Natural killer cell (primary cell): ENCODE results near the gene SMARCA2. TPM values are rescaled to one million over a fixed set of nuclear protein-coding genes. Genes with fewer than 3 reads are reported as not detected.

Source experiments
- ATAC-seq, 3 donors: fragments of 150-1000 bp in 2 of 3; fragments of 200-7000 bp in 1 of 3; cut with Tn5 transposase; 1 replicate in 1 of 3; 2 replicates in 2 of 3; pipeline ENCODE4 v1.10.0; 2021; ENCODE audit warnings: mild to moderate bottlenecking in 2 of 3, moderate library complexity in 2 of 3
- DNase-seq, 2 donors: peaks; one replicate each; pipeline versions ENCODE4 v3.0.0 to v3.0.0-alpha.2; 2013 to 2021; ENCODE audit warnings: mixed read lengths in 1 of 2
- H3K27ac ChIP-seq: one replicate; pipeline ENCODE4 v1.5.1; 2013; ENCODE audit warnings: mild to moderate bottlenecking, low read length
- H3K27me3 ChIP-seq: one replicate; pipeline ENCODE4 v1.6.1; 2013; ENCODE audit warnings: low read length; ENCODE audit not compliant: control insufficient read depth, insufficient read depth
- H3K36me3 ChIP-seq: one replicate; pipeline ENCODE4 v1.6.1; 2013; ENCODE audit warnings: low read length; ENCODE audit not compliant: control insufficient read depth, insufficient read depth
- H3K4me1 ChIP-seq: one replicate; pipeline ENCODE4 v1.6.1; 2013; ENCODE audit warnings: low read length; ENCODE audit not compliant: control insufficient read depth, insufficient read depth
- H3K4me3 ChIP-seq: one replicate; pipeline ENCODE4 v1.5.1; 2013; ENCODE audit warnings: low read length
- H3K9me3 ChIP-seq: one replicate; pipeline ENCODE4 v1.6.1; 2013; ENCODE audit warnings: low read length; ENCODE audit not compliant: control insufficient read depth, insufficient read depth
- H3K27ac Mint-ChIP-seq, 2 donors: one replicate each; pipeline ENCODE4 v1.8.0; 2022; ENCODE audit warnings: mild to moderate bottlenecking in 2 of 2, mixed read lengths in 2 of 2, moderate library complexity in 1 of 2
- H3K27me3 Mint-ChIP-seq, 2 donors: one replicate each; pipeline ENCODE4 v1.8.0; 2022; ENCODE audit warnings: low read depth in 2 of 2, mixed read lengths in 2 of 2
- H3K36me3 Mint-ChIP-seq: one replicate; pipeline ENCODE4 v1.8.0; 2022; ENCODE audit warnings: mixed read lengths
- H3K4me1 Mint-ChIP-seq, 2 donors: one replicate each; pipeline ENCODE4 v1.8.0; 2022; ENCODE audit warnings: mixed read lengths in 2 of 2
- H3K4me3 Mint-ChIP-seq: one replicate; pipeline ENCODE4 v1.8.0; 2022; ENCODE audit warnings: mild to moderate bottlenecking, moderate library complexity, mixed read lengths
- H3K9me3 Mint-ChIP-seq, 2 donors: one replicate each; pipeline ENCODE4 v1.8.0; 2022; ENCODE audit warnings: mixed read lengths in 2 of 2
- WGBS: methylation state at CpG from one replicate; pipeline ENCODE4 v1.1.7; 2013; ENCODE audit warnings: missing lambda C conversion rate; ENCODE audit not compliant: insufficient coverage; 5-methylcytosine and 5-hydroxymethylcytosine counted together
- intact Hi-C: fragments of 100-400 bp; cut with micrococcal nuclease; formaldehyde crosslinking; loops from one replicate; pipeline ENCODE4 v1.14.2; 2022
- total RNA-seq, 4 donors: library from RNA; stranded (reverse); fragments of 120-200 nt in 1 of 4; gene quantifications; one replicate each; pipeline versions ENCODE4 v1.2.3 to v1.2.4, GENCODE V29; 2013 to 2022
- TF ChIP-seq, protein P1 (sequence below): fragments of 200-600 bp; IDR thresholded peaks from one replicate; pipeline ENCODE4 v1.8.0; 2022; ENCODE audit warnings: antibody characterized with exemption

Gene SMARCA2
- total RNA-seq, 3 donors from 2014 or later (not counting 1 experiment from before 2014, with no cell fraction given): 303 to 324 (median 308) TPM

DNA sequence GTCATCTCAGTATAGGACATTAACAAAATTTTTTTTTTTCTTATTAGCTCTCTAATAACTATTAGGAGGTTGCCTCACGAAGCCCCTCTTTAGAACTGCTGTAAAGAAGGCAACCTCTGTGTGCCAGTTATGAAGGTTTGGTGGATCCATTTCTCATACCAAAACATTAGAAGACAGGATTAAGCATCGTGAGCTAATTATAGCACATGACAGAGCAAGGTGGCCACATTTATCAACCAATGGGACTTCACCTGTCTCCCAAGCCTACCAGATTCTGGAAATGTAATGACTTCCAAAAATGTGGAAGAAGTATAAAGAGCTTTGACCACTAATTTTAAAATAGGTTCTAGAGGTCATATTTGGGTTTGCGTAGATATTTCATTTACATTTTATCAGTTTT, 107.2 kb downstream of the SMARCA2 start:
- H3K4me3 Mint-ChIP-seq: no peak overlapping the region
- intact Hi-C loops: no loop called here
- Histone ChIP-seq H3K4me1 (peaks cover 10% of the 10 kb centered on the region), H3K27me3 (no peaks in the 10 kb centered on the region), H3K9me3 (no peaks in the 10 kb centered on the region), H3K27ac (no peak overlapping the region), H3K36me3 (peaks cover 78% of the 10 kb centered on the region), H3K4me3 (no peak overlapping the region)
- no peaks in the 10 kb centered on the region for H3K9me3 Mint-ChIP-seq
- DNase-seq (no peak), ATAC-seq (no peak)
- H3K36me3 Mint-ChIP-seq: peaks cover 22% of the 10 kb centered on the region
- no peaks in the 10 kb centered on the region for H3K27me3 Mint-ChIP-seq
- H3K4me1 Mint-ChIP-seq: peaks cover 31 to 38% of the 10 kb centered on the region in 2 donors
- TF ChIP-seq, protein P1, sequence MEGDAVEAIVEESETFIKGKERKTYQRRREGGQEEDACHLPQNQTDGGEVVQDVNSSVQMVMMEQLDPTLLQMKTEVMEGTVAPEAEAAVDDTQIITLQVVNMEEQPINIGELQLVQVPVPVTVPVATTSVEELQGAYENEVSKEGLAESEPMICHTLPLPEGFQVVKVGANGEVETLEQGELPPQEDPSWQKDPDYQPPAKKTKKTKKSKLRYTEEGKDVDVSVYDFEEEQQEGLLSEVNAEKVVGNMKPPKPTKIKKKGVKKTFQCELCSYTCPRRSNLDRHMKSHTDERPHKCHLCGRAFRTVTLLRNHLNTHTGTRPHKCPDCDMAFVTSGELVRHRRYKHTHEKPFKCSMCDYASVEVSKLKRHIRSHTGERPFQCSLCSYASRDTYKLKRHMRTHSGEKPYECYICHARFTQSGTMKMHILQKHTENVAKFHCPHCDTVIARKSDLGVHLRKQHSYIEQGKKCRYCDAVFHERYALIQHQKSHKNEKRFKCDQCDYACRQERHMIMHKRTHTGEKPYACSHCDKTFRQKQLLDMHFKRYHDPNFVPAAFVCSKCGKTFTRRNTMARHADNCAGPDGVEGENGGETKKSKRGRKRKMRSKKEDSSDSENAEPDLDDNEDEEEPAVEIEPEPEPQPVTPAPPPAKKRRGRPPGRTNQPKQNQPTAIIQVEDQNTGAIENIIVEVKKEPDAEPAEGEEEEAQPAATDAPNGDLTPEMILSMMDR: no peak
- peak overlapping the region in 1 of 2 donors; percentile 77 for H3K27ac Mint-ChIP-seq
- WGBS: 100% methylated on average over 1 of the region's 3 CpGs

DNA sequence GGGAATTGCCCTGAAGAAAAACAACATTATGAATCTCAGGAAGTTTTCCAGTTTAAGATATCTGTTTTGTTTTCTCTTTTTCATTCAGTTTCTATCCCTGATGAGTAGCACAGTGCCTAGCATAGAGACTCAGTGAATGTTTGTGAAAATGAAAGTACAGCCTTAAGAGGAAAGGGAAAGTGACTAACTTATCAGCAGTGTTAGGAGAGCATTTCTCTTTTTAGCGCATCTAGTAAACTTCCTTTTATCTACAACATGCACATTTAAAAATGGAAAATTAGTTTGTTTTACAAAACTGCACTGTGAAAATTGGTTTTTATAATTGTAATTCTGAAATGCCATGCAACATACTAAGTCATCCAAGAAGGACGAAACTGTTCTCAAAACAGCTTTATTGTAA, 110.8 kb downstream of the SMARCA2 start:
- peak overlapping the region; percentile 77 to 78 for H3K27ac Mint-ChIP-seq
- no peaks in the 10 kb centered on the region for H3K9me3 Mint-ChIP-seq
- H3K4me3 Mint-ChIP-seq: peak overlapping the region; percentile 61
- H3K36me3 Mint-ChIP-seq: peaks cover 22% of the 10 kb centered on the region
- WGBS: 95% methylated on average over 1 of the region's 2 CpGs
- Histone ChIP-seq H3K4me3 (no peak overlapping the region), H3K4me1 (peaks cover 10% of the 10 kb centered on the region), H3K27me3 (no peaks in the 10 kb centered on the region), H3K9me3 (no peaks in the 10 kb centered on the region), H3K27ac (no peak overlapping the region), H3K36me3 (peaks cover 66% of the 10 kb centered on the region)
- H3K4me1 Mint-ChIP-seq: peaks cover 57 to 61% of the 10 kb centered on the region in 2 donors
- ATAC-seq (peak; percentile 88 to 96 (median 93)), DNase-seq (peak in 1 of 2 donors; percentile 21)
- TF ChIP-seq, protein P1: no peak
- intact Hi-C loops: no loop called here
- no peaks in the 10 kb centered on the region for H3K27me3 Mint-ChIP-seq

DNA sequence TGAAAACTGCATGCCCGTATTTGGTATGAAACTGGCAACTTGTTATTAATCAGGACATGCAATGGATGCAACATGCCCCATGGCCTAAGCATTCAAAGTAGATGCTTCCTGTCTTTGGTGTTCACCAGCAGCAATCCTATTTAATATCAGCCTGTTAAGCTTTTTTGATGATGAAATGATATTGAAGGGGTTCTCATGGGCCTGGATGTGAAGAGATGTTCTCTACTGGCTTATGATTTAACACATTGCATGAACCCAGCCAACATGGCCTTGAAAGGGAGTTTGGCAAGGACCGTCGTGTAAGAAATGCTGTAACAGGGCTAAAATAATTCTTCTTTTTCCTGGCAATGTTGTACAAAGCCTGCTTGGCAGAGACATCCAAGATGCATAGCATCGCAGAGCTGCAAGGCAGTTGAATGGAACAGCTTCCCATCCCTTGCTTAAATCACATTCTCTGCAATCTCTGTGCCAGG, 111.2 kb downstream of the SMARCA2 start:
- Histone ChIP-seq H3K27me3 (no peaks in the 10 kb centered on the region), H3K4me1 (peaks cover 10% of the 10 kb centered on the region), H3K4me3 (no peak overlapping the region), H3K36me3 (peaks cover 66% of the 10 kb centered on the region), H3K27ac (no peak overlapping the region), H3K9me3 (no peaks in the 10 kb centered on the region)
- TF ChIP-seq, protein P1: no peak
- H3K36me3 Mint-ChIP-seq: peaks cover 22% of the 10 kb centered on the region
- no peaks in the 10 kb centered on the region for H3K27me3 Mint-ChIP-seq
- ATAC-seq (no peak), DNase-seq (no peak)
- peaks cover 62 to 65% of the 10 kb centered on the region in 2 donors for H3K4me1 Mint-ChIP-seq
- H3K4me3 Mint-ChIP-seq: peak overlapping the region; percentile 61
- intact Hi-C loops: no loop called here
- H3K9me3 Mint-ChIP-seq: no peaks in the 10 kb centered on the region
- H3K27ac Mint-ChIP-seq: peak overlapping the region; percentile 77 to 78
- 95% methylated on average over 4 of the region's 4 CpGs for WGBS

DNA sequence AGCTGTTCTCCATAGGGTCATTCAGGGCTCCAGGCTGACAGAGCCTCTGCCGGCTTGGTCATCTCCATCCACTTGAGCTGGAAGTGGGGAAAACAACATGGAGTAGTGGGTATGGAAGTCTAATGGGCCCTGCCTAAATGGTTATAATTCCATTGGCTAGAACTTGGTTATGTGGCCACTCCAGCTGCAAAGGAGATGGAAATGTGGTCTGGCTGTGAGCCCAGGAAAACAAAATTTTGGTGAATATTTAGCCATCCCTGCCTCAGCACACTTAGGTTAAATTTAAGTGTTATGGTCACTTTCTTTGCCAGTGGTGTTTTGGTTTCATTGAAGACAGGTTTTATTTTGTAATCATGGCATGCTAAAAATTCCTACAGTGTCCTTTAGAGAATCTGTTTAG, 112.3 kb downstream of the SMARCA2 start:
- peaks cover 18% of the 10 kb centered on the region for H3K36me3 Mint-ChIP-seq
- TF ChIP-seq, protein P1: no peak
- DNase-seq (no peak), ATAC-seq (no peak)
- intact Hi-C loops: no loop called here
- no peaks in the 10 kb centered on the region for H3K27me3 Mint-ChIP-seq
- H3K9me3 Mint-ChIP-seq: no peaks in the 10 kb centered on the region
- peak overlapping the region; percentile 65 to 78 for H3K27ac Mint-ChIP-seq
- Histone ChIP-seq H3K4me3 (no peak overlapping the region), H3K27me3 (no peaks in the 10 kb centered on the region), H3K36me3 (peaks cover 60% of the 10 kb centered on the region), H3K9me3 (no peaks in the 10 kb centered on the region), H3K27ac (no peak overlapping the region), H3K4me1 (peaks cover 10% of the 10 kb centered on the region)
- peak overlapping the region; percentile 52 for H3K4me3 Mint-ChIP-seq
- 100% methylated on average over 1 of the region's 1 CpG for WGBS
- H3K4me1 Mint-ChIP-seq: peaks cover 73 to 76% of the 10 kb centered on the region in 2 donors
